ENCODE results near the gene CTSA. TPM values are rescaled to one million over a fixed set of nuclear protein-coding genes. Genes with fewer than 3 reads are reported as not detected.

CTSA gene
- total and polyA plus RNA-seq, 2 of the 4 experiments (the other 2 are of a cell fraction), result 19.0 to 312 TPM

GRCh38 chr20:45917790-45918141 is 26.6 kb downstream of the CTSA start:
- DNase-seq, result peak; percentile 75
- no peaks in the 10 kb centered on the region for H3K27me3 ChIP-seq (ENCODE audit: control insufficient read depth, insufficient read depth, low read length)
- no peaks in the 10 kb centered on the region; the same call in 1 of the 2 replicates for H3K9me1 ChIP-seq (ENCODE audit: insufficient read depth, low read length)
- BruUV-seq (replicated peaks), result no TSS peak
- no peak overlapping the region for H2BK20ac ChIP-seq (ENCODE audit: low read depth, low read length)
- no peak overlapping the region for H2BK120ac ChIP-seq (ENCODE audit: low read depth, low read length)
- peaks cover 27% of the 10 kb centered on the region for H3K4me1 ChIP-seq (ENCODE audit: control insufficient read depth, insufficient read depth, low read length)
- no peak overlapping the region for H4K91ac ChIP-seq (ENCODE audit: insufficient read depth, low read depth, low read length)
- H3K4me2 ChIP-seq (ENCODE audit: low read depth, low read length), result no peak overlapping the region
- 0 out of 2 replicates have a peak overlapping the region, but pooled peaks have one; percentile 16 for H3K14ac ChIP-seq (replicated peaks; ENCODE audit: low read depth, low read length)
- H3K36me3 ChIP-seq (ENCODE audit: control insufficient read depth, insufficient read depth, low read length), result no peaks in the 10 kb centered on the region
- H2BK5ac ChIP-seq (ENCODE audit: low read depth, low read length, poor library complexity, severe bottlenecking), result no peak overlapping the region
- no peak overlapping the region; the same call in 2 of the 3 replicates for H2BK15ac ChIP-seq (ENCODE audit: low read depth, low read length)
- H3K9ac ChIP-seq (ENCODE audit: low read depth, low read length), result no peak overlapping the region
- H3K79me1 ChIP-seq (ENCODE audit: low read depth in 1 of 2, low read length in 2 of 2), result no peaks in the 10 kb centered on the region
- POLR2A ChIA-PET (ENCODE audit: unreplicated experiment), result no interaction called here
- H3K18ac ChIP-seq (ENCODE audit: low read depth, low read length), result peak overlapping the region; percentile 46; the same call in 1 of the 2 replicates
- 0 out of 2 replicates have a peak overlapping the region, but pooled peaks have one; percentile 13 for H3K23ac ChIP-seq (ENCODE audit: low read depth, low read length)
- peak overlapping the region; percentile 24 for H3K4ac ChIP-seq (ENCODE audit: low read depth, low read length)
- ATAC-seq (ENCODE audit: low read depth), result no peak
- H3K27ac ChIP-seq (ENCODE audit: insufficient read depth, low read length), result peak overlapping the region; percentile 89; the same call in 1 of the 2 replicates
- H2AK5ac ChIP-seq (ENCODE audit: low read depth, low read length), result peak overlapping the region; percentile 70; the same call in 1 of the 2 replicates
- H4K5ac ChIP-seq (ENCODE audit: low read depth, low read length), result peak overlapping the region; percentile 57
- H4K8ac ChIP-seq (ENCODE audit: low read depth in 2 of 2, low read length in 2 of 2), result peak overlapping the region; percentile 37 to 42; a peak in 3 of 4 replicates
- no peaks in the 10 kb centered on the region for H4K20me1 ChIP-seq (ENCODE audit: insufficient read depth, low read length)
- no peak for TF ChIP-seq FOS (IDR thresholded peaks at IDR 0.05; ENCODE audit: low read depth, low read length)
- TF ChIP-seq RAD21 (IDR thresholded peaks at IDR 0.05; ENCODE audit: low read length), result no peak
- no peak for TF ChIP-seq RCOR1 (IDR thresholded peaks at IDR 0.05; ENCODE audit: insufficient replicate concordance, low read length)
- TF ChIP-seq SMC3 (IDR thresholded peaks at IDR 0.05; ENCODE audit: low read depth, low read length), result no peak
- TF ChIP-seq MAZ (IDR thresholded peaks at IDR 0.05; ENCODE audit: borderline replicate concordance, low read depth, low read length), result no peak
- TF ChIP-seq CTCF (conservative IDR thresholded peaks at IDR 0.05; ENCODE audit: low read depth, low read length), result no peak
- TF ChIP-seq CHD1 (IDR thresholded peaks at IDR 0.05; ENCODE audit: low read depth, low read length), result no peak
- no peak for TF ChIP-seq MAFK (IDR thresholded peaks at IDR 0.05; ENCODE audit: low read depth, low read length)
- no peak for TF ChIP-seq MXI1 (IDR thresholded peaks at IDR 0.05; ENCODE audit: borderline replicate concordance, low read depth, low read length)
- TF ChIP-seq CEBPB (IDR thresholded peaks at IDR 0.05; ENCODE audit: low read depth, low read length), result no peak
- TF ChIP-seq USF2 (IDR thresholded peaks at IDR 0.05; ENCODE audit: low read depth, low read length), result no peak
- TF ChIP-seq RFX5 (IDR thresholded peaks at IDR 0.05; ENCODE audit: low read depth, low read length), result no peak
- no peak for TF ChIP-seq NFE2L2 (IDR thresholded peaks at IDR 0.05; ENCODE audit: low read depth, low read length)
- no peak for TF ChIP-seq BHLHE40 (IDR thresholded peaks at IDR 0.05; ENCODE audit: low read depth, low read length)
- no peak for TF ChIP-seq POLR2A (IDR thresholded peaks at IDR 0.05; ENCODE audit: low read depth, low read length)
- no peak for TF ChIP-seq ELK1 (IDR thresholded peaks at IDR 0.05; ENCODE audit: borderline replicate concordance, low read depth, low read length)
- WGBS, 2 experiments (ENCODE audit: extremely low coverage in 2 of 2, insufficient read length in 1 of 2), result no CpG with 5 or more reads among the region's 5 CpGs
- intact Hi-C loops (cut with micrococcal nuclease), result no loop called here
- H3K4me3 ChIP-seq (ENCODE audit: insufficient read depth, low read depth, low read length), result no peak overlapping the region
- CTCF ChIA-PET, result no interaction called here
- dilution Hi-C loops (cut with HindIII; ENCODE audit: low sequenced_read_pairs, unreplicated experiment), result no loop called here
- no peak overlapping the region; the same call in 1 of the 2 replicates for H3K56ac ChIP-seq (ENCODE audit: extremely low read depth, insufficient read depth, low read length)
- in situ Hi-C loops (cut with MboI; ENCODE audit: low sequenced_read_pairs), result loop anchor here (25.0 kb wide), 1 partner anchor 580 kb away; the partner anchor contains the start of gene SDC4
- H3K9me3 ChIP-seq (ENCODE audit: control insufficient read depth, insufficient read depth, low read length), result no peaks in the 10 kb centered on the region
- peak overlapping the region; percentile 35 for H2AFZ ChIP-seq (replicated peaks; ENCODE audit: low read length, poor library complexity)
- H2AK9ac ChIP-seq (replicated peaks; ENCODE audit: low read depth, low read length, poor library complexity), result no peak overlapping the region
